Activated T-cell treated with anti-CD3 and anti-CD28 coated beads for 48 hours (primary cell): ENCODE data around the gene UBA6.
A peak's percentile ranks its signal among the peaks of the same experiment; 100 is the strongest.
"Not testable (repeated sequence)": the region's sequence is repeated elsewhere in the genome, so short reads cannot be mapped to it uniquely, and the experiment has no call there.

Source experiments
- DNase-seq: peaks from one replicate; pipeline ENCODE4 v3.0.0-alpha.2; 2020; ENCODE audit warnings: low read depth

Gene UBA6

DNA sequence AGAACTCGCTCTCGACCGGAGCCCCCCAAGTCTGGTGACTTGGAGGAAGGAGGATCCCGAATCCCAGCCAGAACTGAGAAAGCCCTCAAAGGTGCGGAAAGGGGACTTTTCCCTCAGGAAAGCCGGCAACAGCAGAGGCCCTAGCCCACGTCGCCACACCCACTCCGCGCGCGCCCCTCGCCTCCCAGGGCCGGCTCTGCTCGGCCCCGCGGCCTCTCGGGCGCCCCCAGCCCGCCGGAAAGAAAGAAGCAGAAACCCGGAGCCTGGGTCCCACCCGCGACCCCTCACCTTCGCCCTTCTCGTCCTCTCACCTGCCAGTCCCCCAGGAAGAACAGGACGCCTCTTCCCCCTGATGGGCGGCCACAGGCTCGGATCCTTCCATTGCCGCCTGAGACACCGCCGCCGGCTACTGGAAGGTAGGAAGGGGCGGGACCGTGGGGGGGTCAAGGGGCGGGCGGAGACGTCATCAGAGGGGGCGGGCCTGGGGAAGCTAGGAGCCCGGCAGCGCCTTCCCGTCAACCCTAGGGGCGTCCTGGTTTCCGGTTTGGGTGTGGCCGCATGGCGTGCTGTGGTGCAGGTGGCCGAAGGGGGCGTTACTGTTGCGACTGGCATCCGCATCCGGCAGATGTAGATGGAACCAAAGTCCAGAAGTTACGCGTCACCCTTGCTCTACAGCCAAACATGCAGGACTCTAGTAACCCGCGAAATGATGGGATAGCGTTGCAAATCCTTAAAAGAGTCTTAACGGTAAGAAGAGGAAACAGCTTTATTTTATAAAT lies at the start of gene UBA6:
TSS of gene UBA6 (minus strand) at position 418 of the 779 bp plus-strand sequence. CDS start at position 382, 36 bp downstream.
- peak; percentile 91 for DNase-seq

DNA sequence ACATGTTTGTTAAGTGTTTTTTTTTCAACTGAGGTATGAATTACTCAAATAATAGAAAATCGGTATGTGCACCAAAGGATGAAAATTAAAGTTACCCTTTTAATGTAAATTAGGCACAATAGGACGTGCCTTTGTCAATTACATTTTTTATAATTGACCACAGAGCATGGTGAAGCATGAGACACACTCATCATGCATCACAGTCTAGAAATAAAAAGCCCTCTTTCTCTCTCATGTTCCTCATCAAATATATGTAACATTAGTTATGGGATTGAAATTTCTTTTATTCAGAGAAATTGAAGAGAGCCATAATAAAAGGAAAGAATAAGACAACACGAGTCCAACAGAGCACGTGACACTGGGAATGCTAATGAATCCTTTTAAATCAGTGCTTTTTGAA lies 49.7 kb upstream of the UBA6 start:
- no peak for DNase-seq

DNA sequence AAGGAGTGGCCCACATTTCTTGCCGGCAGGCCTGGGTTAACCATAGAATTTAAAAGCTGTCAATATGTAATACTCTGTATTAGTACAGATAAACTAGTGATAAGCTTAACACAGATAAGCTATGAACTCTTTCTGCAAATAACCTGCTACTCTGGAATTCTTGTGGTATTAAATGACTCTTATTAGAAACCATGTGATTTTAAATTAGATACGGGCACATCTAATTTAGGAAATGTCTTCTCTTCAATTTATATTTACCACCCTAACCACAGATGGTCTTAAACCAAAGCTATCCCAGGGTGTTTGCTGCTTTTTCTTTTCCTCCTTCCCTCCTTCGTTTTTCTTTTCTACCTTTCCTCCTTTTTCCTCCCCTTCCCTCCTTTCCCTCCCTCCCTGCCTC lies 48.3 kb upstream of the UBA6 start:
- no peak for DNase-seq

DNA sequence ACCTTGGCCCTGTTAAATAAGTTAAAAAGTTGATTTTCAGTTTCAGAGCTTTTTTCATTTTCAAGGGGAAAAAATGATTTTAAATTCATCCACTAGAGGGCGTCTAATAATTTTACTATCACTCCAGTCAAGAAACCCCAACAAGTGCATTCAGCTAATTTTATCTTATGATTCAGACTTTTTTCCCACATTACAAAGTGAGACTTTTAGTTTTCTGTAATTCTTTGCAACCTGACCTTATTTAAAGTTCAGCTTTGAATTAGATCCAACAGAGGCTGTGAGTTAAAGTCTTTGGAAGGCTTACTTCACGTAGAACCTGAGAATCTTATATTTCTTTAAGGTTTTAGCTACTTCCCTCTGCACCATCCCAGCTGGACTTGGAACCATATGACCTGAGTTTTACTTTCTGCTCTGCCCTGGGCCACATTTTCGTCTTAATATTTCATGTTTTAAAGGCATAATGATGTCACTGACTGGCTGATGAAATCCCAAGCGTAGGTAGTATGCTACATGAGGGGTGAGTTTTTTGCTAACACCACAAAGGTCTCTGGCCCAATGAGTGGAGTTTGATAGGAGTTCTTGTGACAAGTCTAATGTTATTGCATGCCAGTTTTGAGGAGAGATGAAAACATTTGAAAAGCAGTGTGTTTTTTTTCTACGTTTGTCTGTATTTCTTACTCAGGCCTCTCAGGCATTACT lies 46.0 kb upstream of the UBA6 start:
- DNase-seq, result no peak

DNA sequence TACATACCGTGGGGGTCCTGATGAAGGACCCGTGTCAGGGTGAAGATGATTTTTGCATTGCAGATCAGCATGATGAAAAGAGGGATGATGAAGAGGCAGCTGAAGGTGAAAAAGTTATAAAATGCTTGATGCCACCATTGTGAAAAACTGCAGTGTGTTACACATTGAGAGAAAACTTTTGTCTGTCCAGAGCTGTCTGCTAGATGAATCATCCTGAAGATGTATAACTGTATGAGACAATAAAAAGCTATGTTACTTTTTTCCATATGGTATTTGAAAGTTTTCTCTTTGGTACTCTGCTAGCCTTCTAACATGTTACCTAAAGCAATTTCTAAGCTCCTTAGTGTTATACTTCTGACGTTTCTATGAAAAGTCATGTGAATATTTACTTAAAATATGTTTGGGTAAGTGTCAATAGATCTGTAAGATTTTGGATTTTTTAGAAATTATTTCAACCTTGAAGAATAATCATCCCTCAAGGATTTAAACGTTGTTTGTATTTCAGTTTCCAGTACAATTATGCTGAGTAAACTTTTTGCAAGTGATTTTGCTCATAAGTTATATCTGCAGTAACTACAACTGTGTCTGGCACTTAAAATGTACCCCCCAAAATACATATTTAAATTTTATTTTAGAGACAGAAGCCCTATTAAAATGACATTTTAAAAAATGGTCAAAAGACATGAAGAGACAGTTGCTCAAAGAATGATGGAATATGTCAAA lies 43.8 kb upstream of the UBA6 start:
- DNase-seq, result no peak

DNA sequence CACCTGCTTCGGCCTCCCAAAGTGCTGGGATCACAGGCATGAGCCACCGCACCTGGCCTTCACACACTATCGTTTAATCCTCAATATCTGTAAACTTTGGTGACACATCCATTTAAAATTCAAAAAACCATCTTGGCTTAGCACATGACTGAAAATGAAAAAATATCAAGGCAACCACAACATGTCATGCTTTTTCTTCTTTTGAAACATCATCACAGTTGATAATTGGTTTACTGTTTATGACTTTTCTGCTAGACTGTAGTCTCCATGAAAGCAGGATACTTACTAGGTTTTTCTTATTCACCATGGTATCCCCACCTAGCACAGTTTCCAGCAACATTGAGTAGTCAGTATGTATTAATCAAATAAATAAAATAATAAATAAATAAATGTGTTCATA lies 42.2 kb upstream of the UBA6 start:
- no peak for DNase-seq

DNA sequence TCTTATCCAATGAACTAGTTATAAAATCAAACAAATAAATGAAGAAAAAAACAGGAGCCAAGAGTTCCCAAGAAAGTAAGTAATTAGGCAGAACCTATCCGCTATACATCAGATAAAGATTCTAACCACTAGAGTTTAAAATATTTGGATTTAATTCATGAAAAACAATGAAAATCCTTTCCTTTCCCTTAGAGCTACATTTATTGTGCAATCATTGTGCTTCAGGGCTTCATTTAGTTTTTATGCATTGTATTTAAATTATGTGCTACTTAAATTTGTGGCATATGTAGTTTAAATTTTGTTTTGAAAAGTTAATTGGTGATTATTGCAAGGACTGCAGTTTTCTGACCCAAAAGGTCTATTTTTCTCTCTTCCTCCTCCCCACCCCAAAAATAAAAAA lies 35.3 kb upstream of the UBA6 start:
- DNase-seq, result no peak

DNA sequence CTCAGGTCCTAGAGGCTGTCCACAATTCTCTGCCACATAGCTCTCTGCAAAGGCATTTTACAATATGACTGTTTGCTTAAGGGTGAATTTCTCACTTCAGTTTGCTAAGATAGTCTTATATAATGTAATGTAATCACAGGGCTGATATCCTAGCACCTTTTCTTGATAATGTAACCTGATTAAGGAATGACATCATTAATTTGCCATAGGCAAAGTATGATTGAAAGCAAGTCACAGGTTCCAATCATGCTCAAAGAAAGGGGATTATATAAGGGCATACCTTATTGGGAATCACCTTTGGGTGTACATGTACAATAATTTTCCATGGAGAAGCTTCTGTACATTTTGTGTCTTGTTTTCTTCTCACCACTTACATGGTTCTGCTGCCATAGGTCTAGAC lies 34.4 kb upstream of the UBA6 start:
- DNase-seq, result no peak

DNA sequence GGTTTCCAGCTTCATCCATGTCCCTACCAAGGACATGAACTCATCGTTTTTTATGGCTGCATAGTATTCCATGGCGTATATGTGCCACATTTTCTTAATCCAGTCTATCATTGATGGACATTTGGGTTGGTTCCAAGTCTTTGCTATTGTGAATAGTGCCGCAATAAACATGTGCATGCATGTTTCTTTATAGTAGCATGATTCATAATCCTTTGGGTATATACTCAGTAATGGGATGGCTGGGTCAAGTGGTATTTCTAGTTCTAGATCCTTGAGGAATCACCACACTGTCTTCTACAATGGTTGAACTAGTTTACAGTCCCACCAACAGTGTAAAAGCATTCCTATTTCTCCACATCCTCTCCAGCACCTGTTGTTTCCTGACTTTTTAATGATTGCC lies 29.6 kb upstream of the UBA6 start:
- DNase-seq, result not testable (repeated sequence)

DNA sequence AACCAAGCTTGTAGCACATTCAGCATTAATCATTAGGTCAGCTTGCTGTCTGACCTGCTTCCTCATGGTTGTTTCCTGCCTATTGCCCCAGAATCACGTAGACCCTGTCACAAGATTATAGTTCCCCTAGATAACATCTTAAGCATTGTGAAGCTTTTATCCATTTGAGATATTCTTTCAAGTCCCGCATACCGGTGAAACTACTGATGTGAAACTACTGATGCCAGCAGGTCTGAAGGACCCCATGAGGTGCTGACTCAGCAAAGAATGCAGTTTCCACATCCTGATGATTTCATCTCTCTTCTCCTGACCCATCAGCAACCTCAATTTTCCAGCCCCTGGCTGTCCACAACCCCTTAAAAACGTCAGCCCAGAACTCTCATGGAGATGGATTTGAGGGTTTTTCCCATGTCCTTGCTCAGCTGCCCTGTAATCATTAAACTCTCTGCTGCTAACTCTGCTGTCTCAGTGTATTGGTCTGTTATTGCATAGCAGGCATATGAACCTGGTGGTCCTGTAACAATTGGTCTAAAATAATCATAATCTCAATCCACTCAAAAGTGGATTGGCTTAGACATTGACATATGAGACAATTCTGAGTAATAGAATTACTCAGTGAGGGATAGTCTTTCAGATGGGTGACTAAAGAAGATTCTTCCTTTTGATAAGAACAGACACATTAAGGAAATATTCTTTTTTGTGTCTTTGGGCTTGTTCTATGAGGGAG lies 26.3 kb upstream of the UBA6 start:
- no peak for DNase-seq

DNA sequence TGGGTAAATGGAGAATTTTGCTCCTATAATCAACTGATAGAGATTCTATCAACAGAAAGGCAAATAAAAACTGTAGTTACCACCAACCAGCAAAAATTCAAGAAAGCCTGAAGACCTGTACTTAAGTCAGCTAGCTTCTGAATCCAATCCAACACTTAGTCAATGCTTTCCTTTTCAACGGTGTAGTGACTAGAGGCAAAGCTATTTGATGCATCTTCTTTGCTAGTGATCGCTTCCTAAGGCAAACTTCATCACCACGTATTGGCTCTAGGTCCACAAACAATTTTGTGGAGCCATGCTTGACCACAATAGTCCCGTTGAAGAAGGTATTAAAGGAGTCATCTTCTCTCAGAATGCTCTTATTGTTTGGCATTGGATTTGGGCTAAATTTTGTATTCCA lies 25.0 kb upstream of the UBA6 start:
- no peak for DNase-seq

DNA sequence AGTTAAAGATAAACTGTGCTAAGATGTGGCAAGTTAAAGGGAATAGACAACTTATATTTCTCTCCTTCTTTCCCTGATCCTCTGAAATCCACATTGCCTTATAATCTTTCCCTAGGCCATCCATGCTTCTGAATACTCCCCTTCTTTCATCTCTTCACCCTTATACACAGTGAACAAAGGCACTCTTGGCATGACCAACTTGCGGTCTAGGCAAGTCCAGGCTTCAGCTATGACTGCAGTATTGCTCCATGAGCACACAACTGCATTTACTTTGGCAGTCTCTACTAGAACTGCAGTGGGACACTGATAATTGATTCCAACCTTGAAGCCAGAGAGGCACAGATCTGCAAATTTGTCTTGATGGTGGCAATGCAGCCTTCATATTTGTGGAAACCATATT lies 24.2 kb upstream of the UBA6 start:
- no peak for DNase-seq

DNA sequence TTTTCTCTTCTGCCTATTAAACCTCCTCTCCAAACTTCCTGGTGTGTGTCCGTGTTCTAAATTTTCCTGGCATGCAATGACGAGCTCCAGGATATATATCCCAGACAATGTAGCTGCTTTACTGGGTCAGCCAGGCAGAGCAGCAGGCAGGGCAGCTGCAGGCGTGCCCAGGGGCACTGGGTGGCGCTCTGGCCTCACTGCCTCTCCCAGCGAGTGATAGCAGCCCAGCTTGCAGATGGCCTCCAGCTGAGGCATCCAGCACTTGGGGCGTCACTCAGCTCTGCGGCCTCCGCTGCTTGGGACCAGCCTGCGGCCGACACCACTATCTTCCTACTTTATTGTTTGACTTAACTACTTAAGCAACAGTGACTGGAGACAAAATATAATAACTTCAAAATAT lies 23.0 kb upstream of the UBA6 start:
- DNase-seq, result no peak

DNA sequence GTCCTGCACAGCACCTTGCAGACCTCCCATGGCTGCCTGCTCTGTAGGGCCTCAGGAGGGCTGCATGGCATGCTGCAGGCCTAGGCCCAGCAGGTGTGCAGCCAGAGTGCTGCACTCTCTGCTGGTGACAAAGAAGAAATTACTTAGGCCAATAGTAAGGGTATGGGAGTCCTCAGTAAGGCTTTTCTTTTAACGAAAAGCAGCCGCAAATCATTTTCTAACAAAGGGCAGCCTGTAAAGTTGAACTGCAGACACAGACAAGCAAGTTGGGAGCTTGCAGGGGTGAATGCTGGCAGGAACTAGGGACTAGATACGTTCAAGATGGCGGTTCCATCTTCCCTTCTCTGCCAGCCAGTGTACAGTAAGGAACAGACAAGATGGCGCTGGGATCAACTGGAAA lies 22.4 kb upstream of the UBA6 start:
- no peak for DNase-seq

DNA sequence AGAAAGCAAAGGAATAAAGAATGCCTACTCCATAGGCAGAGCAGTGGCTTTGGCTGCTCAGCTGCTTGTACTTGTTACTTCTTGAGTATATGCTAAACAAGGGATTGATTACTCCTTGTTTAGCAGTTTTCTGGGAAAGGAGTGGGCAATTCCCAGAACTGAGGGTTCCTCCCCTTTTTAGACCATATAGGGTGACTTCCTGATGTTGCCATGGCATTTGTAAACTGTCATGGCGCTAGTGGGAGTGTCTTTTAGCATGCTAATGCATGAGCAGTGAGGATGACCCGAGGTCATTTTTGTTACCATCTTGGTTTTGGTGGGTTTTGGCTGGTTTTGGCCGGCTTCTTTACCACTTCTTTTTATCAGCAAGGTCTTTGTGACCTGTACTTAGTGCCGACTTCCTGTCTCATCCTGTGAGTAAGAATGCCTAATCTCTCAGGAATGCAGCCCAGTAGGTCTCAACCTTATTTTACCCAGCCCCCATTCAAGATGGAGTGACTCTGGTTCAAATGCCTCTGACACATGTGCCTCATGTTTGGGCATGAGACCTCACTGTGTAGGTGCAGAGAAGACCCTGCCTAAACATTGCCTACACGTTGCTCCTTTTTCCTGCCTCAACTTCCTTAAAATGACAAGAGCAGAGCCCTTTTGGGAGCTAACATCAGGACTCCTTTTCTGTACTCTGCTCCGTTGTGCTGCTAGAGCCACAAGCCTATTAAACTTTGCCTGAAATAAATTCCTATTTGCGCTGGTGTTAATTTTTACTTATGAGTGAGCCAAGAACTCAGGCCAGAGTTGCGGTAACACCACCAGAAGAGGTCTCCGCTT lies 21.0 kb upstream of the UBA6 start:
- DNase-seq, result no peak

DNA sequence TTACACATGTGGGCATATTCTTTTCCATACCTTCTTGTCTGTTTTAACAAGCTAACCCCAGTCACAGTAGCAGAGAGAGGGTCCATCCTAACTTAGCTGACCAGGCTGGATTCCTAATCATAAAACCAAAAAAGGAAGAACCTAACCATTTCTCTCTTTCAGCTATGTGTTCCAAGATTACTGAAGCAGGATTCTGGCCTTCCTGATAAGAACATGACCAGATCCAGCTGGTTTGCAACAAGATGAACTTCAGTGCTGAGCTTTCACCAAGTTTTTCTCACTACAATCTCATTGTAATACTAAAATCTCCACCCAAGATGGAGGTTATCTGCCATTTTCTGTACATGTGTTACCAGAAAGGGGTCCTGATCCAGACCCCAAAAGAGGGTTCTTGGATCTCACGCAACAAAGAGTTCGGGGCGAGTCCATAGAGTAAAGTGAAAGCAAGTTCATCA lies 20.4 kb upstream of the UBA6 start:
- DNase-seq, result no peak

DNA sequence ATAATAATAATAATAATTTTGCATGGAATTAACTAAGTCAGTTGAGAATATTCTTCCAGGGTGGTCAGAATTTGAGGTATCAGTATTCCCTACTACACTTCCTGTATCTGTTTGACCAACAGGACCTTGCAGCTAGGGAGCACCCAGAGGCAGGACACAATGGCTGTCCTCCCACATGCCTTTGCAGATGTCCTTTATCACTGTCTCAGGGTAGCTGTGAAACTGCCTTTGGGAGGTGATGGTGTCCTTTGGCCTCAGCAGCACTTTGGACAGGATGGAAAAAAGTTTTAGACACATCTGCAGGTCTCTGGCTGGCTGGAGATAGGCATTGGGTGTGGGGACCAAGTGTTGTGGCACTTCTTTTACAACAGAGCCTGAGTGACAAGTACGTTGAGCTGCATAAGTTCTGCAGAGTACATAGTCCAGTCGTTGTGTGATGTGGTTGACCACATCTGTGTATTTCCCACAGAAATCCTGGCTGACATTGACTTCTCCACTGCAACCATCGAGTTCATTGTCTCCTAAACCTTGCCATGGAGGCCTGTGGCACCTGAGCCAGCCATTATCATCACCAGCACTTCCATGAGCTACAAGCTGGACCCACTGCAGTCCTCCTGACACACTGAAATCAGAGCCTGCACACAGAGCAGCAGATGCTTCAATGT lies 19.1 kb upstream of the UBA6 start:
- no peak for DNase-seq

DNA sequence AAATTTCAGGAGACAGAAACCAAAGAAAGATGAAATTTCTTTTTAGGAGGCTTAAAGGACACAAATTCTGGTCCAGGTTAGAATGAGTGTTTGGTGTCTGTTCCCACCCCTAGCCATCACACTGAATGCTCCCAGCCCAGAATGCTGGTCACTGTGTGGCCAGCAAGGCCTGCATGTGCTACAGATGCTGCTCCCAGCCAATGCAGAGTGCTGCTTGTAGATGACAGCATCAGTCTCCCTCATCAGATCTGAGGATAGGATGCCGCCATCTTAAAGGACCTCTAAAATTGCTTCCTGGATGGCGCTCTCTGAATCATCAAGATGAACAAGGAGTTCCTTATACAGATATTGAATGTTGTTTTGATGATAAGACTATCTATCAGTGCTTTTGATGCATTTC lies 17.9 kb upstream of the UBA6 start:
- no peak for DNase-seq

DNA sequence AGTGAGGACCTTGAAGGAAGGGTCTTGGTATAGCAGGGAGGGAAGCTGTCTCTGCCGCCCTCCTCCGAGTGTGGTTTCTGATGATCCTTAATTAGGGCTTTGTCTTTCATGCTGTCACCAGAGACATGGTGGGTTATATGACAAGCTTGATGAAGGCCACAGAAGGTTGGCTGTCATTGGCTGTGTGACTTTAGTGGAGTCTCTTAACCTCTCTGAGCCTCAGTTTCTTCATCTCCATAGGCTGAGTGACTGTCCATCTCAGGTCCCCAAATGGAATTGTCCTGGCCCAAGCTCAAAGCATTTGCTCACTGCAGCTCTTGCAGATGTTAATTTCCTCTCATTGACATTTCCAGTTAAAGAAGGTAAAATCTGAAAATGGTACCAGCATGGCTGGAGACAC lies 16.6 kb upstream of the UBA6 start:
- DNase-seq, result no peak

DNA sequence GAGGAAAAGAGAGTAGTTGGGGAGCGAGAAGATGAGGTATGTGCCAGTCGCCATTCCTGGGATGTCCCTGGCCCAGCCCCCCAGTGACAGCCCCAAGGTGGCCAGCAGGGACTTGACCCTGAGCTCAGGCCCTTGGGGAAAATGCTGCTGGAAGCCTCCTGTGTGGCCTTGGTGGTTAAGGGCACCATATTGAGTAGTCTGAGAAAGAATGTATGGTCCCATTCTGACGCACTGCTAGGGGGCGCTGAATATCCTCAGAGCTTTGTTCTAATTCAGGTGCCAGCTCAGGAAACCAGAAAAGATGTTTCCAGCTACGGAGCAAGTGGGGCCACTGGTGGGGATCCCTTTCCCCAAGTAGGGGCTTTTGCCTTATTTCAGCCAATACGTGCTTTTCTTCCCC lies 14.0 kb upstream of the UBA6 start:
- no peak for DNase-seq

DNA sequence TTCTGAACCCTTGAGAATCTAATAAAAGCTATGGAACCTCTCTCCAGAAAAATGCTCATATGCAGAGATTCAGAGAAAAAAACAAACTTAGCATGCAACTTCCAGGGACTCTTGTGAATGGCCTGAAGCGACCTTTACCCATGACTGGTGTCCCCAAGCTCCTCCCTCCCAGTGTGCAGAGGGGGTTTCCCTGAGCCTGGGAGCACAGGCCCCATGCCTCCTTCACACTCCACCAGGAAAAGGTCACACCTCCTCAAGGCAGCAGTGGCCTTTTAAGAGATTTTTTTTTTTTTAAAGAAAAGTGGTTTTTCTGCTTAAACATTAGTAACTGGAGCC lies 13.3 kb upstream of the UBA6 start:
- peak; percentile 27 for DNase-seq
